IPS-18c (cell line): ENCODE data around the gene SRP54.
"Not testable (repeated sequence)": the region's sequence is repeated elsewhere in the genome, so short reads cannot be mapped to it uniquely, and the experiment has no call there.

ENCODE experiments used
- H3K4me3 ChIP-seq: 2 replicates; pipeline ENCODE4 v1.7.0; 2013; ENCODE audit warnings: low read depth, mild to moderate bottlenecking, low read length, moderate library complexity; ENCODE audit not compliant: insufficient read depth
- H3K9me3 ChIP-seq: one replicate; pipeline ENCODE4 v1.6.1; 2013; ENCODE audit warnings: mild to moderate bottlenecking, low read length, moderate library complexity; ENCODE audit not compliant: control insufficient read depth, insufficient read depth

The SRP54 gene

DNA sequence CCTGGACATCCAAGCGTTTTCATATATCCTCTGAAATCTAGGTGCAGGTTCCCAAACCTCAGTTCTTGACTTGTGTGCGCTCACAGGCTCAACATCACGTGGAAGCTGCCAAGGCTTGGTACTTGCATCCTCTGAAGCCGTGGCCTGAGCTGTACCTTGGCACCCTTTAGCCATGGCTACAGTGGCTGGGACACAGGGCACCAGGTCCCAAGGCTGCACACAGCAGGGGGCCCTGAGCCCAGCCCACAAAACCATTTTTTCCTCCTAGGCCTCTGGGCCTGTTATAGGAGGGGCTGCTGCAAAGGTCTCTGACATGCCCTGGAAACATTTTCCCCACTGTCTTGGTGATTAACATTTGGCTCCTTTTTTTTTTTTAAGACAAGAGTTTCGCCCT lies 51.6 kb downstream of the SRP54 start:
- Histone ChIP-seq H3K4me3 (no peak overlapping the region), H3K9me3 (no peaks in the 10 kb centered on the region)

DNA sequence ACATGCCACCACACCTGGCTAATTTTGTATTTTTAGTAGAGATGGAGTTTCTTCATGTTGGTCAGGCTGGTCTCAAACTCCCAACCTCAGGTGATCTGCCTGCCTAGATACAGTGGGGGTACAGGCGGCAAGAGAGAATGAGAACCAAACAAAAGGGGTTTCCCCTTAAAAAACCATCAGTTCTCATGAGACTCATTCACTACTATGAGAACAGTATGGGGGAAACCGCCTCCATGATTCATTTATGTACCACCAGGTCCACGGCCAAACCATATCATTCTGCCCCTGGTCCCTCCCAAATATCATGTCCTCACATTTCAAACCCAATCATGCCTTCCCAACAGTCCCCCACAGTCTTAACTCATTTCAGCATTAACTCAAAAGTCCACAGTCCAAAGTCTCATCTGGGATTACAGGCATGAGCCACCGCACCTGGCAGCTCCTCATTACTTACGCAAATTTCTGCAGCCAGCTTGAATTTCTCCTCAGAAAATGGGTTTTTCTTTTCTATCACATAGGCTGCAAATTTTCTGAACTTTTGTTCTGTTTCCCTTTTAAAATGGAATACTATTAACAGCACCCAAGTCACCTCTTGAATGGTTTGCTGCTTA lies 52.3 kb downstream of the SRP54 start:
- H3K4me3 ChIP-seq, H3K9me3 ChIP-seq: not testable (repeated sequence)

- H3K4me3 ChIP-seq, H3K9me3 ChIP-seq: not testable (repeated sequence)
Observed at GRCh38 chr14:35038312-35038711, 55.5 kb downstream of the SRP54 start.

GRCh38 chr14:35042632-35043031 lies 59.8 kb downstream of the SRP54 start:
- Histone ChIP-seq H3K9me3 (no peaks in the 10 kb centered on the region), H3K4me3 (no peak overlapping the region)

DNA sequence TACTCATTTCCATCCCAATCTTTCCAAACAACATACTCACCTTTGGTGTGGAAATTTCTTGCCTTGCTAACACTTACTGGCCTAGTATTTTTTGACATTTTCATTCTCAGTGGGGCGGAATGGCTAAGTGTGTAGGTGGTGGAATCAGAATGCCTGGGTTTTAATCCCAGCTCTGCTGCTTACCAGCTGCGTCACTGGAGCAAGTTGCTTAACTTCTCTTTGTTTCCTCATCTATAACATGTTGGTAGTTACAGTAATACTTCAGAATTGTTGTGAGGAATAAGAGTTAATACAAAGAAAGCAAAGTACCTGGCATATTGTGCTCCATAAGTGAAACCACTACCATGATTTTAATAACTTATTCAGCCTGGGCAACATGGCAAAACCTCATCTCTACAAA lies 60.3 kb downstream of the SRP54 start:
- Histone ChIP-seq H3K4me3 (no peak overlapping the region), H3K9me3 (no peaks in the 10 kb centered on the region)

- H3K4me3 ChIP-seq, result peak overlapping the region; percentile 94
- H3K9me3 ChIP-seq, result no peaks in the 10 kb centered on the region
Observed at GRCh38 chr14:35044939-35045797, 62.4 kb downstream of the SRP54 start.

DNA sequence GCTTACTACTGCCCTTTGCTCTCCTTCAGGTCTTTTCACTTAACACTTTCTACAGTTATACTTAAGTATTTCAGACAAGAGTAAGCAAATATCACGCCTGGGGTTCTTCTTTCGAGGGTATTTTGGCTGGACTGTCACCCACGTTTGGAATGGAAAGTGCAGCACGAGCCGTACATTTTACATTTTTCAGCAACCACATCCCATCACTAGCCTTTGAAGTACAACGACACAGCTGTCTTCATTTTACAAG lies 62.9 kb downstream of the SRP54 start:
- no peaks in the 10 kb centered on the region for H3K9me3 ChIP-seq
- H3K4me3 ChIP-seq, result peak overlapping the region; percentile 94

DNA sequence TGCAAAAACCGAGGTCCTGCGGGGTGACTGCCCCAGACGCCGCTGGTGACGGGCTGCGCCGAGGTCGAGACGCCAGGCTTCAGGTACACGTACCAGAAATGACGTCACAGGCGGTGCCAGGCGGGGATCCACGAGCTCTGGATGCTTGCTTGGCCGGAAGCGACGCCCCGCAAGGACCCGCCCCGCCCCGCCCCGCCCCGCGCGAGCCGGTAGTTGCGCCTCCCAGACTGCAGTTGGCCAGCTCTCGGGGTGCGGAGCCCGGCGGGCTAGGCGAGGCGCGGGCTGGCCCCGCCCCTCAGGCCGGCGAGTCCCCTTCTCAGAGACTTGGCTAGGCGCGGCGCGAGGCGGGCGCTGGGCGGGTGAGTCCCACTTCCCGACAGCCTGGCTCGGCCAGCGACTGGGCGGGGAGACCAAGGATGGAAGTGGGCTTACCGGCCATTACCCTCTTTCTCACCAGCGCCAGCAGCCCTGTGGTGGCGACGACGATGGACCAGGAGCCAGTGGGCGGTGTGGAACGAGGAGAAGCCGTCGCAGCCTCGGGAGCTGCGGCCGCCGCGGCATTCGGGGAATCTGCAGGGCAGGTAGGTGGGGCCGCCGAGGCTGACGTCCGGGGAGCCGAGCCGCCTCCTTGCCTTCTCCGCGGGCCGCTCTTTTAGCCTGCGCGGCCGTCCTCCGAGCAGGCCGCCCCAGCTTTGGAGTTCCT lies 63.4 kb downstream of the SRP54 start, which contains the start of gene FAM177A1:
Gene FAM177A1 (plus strand): TSS at position 225 of the 703 bp plus-strand sequence. CDS start 192 bp downstream, at position 417.
- no peaks in the 10 kb centered on the region for H3K9me3 ChIP-seq

GRCh38 chr14:35046751-35047536 lies 64.2 kb downstream of the SRP54 start:
- no peaks in the 10 kb centered on the region for H3K9me3 ChIP-seq
- peak overlapping the region; percentile 94 for H3K4me3 ChIP-seq

More for the DNA sequence above, 63.4 kb downstream of the SRP54 start, which contains the start of gene FAM177A1:
- peak within 1 kb of the TSS; percentile 94 for H3K4me3 ChIP-seq

- Histone ChIP-seq H3K4me3 (no peak overlapping the region), H3K9me3 (no peaks in the 10 kb centered on the region)
Observed at GRCh38 chr14:35047976-35048513, 65.3 kb downstream of the SRP54 start.

- no peak overlapping the region for H3K4me3 ChIP-seq
- H3K9me3 ChIP-seq, result no peaks in the 10 kb centered on the region
Observed at GRCh38 chr14:35050652-35051051, 67.9 kb downstream of the SRP54 start.

DNA sequence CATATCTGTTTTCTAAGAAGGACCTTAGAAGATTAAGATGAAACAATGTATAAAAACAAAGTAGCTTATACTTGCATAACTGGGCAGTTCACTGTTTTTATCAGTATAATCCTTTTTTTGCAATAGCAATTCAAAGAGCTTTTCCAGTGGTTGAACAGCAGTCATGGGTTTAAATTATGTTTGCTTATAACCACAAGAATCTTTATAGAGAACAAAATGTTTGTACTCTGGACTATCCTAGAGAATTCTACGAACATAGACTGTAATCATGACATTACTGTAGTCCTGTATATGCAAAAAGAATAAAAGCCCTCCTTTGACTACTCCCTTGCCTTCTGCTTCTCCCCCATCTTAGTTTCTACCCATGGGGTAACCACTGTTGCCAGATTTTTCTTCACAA lies 69.0 kb downstream of the SRP54 start:
- no peaks in the 10 kb centered on the region for H3K9me3 ChIP-seq
- no peak overlapping the region for H3K4me3 ChIP-seq

DNA sequence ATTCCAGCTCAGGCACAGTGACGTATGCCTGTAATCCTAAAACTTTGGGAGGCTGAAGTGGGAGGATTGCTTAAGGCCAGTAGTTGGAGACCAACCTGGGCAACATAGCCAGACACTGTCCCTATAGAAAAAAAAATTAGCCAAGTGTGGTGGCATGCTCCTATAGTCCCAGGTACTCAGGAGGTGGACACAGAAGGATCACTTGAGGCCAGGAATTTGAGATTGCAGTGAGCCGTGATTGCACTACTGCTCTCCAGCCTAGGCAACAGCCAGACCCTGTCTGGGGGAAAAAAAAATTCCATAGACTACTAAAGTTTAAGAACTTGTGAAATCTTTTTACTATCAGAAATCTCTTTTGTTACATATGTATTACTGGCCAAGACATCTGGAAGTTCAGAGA lies 69.8 kb downstream of the SRP54 start:
- Histone ChIP-seq H3K9me3 (no peaks in the 10 kb centered on the region), H3K4me3 (no peak overlapping the region)

GRCh38 chr14:35061113-35061791 lies 78.5 kb downstream of the SRP54 start:
- not testable (repeated sequence) for H3K9me3 ChIP-seq, H3K4me3 ChIP-seq

DNA sequence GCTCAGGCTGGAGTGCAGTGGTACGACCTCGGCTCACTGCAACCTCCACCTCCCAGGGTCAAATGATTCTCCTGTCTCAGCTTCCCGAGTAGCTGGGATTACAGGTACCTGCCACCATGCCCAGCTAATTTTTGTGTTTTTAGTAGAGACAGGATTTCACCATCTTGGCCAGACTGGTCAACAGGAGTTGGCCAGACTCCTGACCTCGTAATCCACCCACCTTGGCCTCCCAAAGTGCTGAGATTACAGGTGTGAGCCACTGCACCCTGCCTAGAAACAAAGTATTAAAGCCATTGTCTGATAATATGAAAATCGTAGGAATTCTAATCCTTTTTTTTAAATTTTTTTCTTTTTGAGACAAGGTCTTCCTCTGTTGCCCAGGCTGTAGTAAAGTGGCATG lies 82.9 kb downstream of the SRP54 start:
- not testable (repeated sequence) for H3K9me3 ChIP-seq, H3K4me3 ChIP-seq

GRCh38 chr14:35068238-35069012 lies 85.6 kb downstream of the SRP54 start:
- Histone ChIP-seq H3K9me3 (no peaks in the 10 kb centered on the region), H3K4me3 (no peak overlapping the region)
